HCT116 (cell line): Measurements from ENCODE around the gene NPFFR1. TPM values are rescaled to one million over a fixed set of nuclear protein-coding genes. Genes with fewer than 3 reads are reported as not detected.

Source experiments
- ATAC-seq: fragments of 200-7000 bp; cut with Tn5 transposase; 2 replicates; pipeline ENCODE4 v1.9.1; 2020; ENCODE audit warnings: mild to moderate bottlenecking, moderate library complexity
- BruUV-seq: library from RNA; stranded (reverse); fragments of 400-500 nt; replicated peaks from 2 replicates; lab custom pipeline; 2021; lab: Mats Ljungman, UMichigan
- CTCF ChIA-PET: fragments of 300-600 bp; sonication (Branson Sonifier 250); formaldehyde crosslinking; loops from one replicate; lab custom pipeline; 2021; ENCODE audit warnings: antibody characterized with exemption; lab: Charles Lee
- POLR2A ChIA-PET: fragments of 300-600, 350-600 bp; sonication (Branson Sonifier 250); formaldehyde crosslinking; loops from one replicate; lab custom pipeline; 2021; ENCODE audit warnings: antibody characterized with exemption; lab: Charles Lee
- RAD21 ChIA-PET, 2 experiments: fragments of 300-600 bp; sonication (Branson Sonifier 250); formaldehyde crosslinking; loops; one replicate each; lab custom pipeline; 2023; ENCODE audit warnings: low total read pairs in 2 of 2; ENCODE audit not compliant: uncharacterized antibody in 2 of 2, unreplicated experiment in 2 of 2, low non-redundant PET in 1 of 2; lab: Charles Lee
- DNase-seq: peaks from one replicate; pipeline ENCODE4 v3.0.0-alpha.2; 2010; ENCODE audit warnings: low read depth, low spot score
- H2AFZ ChIP-seq: fragments of 200-600 bp; shearing (Covaris generic), sonication (generic); 2 replicates; pipeline ENCODE4 v1.6.1; 2017; ENCODE audit warnings: low read depth, mixed run types, mixed read lengths, antibody characterized with exemption, low read length; ENCODE audit not compliant: poor library complexity, severe bottlenecking
- H3K27ac ChIP-seq: 2 replicates; pipeline ENCODE4 v1.5.1; 2012; ENCODE audit warnings: low read depth, low read length
- H3K27me3 ChIP-seq: fragments of 200-600 bp; sonication (generic); 2 replicates; pipeline ENCODE4 v1.6.1; 2016; ENCODE audit warnings: mixed run types, low read length, mixed read lengths; ENCODE audit not compliant: insufficient read depth
- H3K36me3 ChIP-seq, 2 experiments: fragments of 200-500 bp in 1 of 2; fragments of 200-600 bp in 1 of 2; sonication (Bioruptor generic) in 1 of 2; sonication (generic) in 1 of 2; 2 replicates each; pipeline versions ENCODE4 v1.5.1 to v1.6.1; 2014 to 2016; ENCODE audit warnings: low read length in 2 of 2, inconsistent platforms in 1 of 2, mixed read lengths in 1 of 2, mixed run types in 1 of 2; ENCODE audit not compliant: insufficient read depth in 2 of 2, control insufficient read depth in 1 of 2
- H3K4me1 ChIP-seq, 2 experiments: fragments of 200-600 bp in 1 of 2; sonication (generic) in 1 of 2; 2 replicates each; pipeline versions ENCODE4 v1.5.1 to v1.6.1; 2012 to 2017; ENCODE audit warnings: low read length in 2 of 2, inconsistent platforms in 1 of 2, mild to moderate bottlenecking in 1 of 2, mixed read lengths in 1 of 2, mixed run types in 1 of 2, moderate library complexity in 1 of 2; ENCODE audit not compliant: insufficient read depth in 2 of 2, control insufficient read depth in 1 of 2
- H3K4me2 ChIP-seq: fragments of 200-600 bp; sonication (generic); 2 replicates; pipeline ENCODE4 v1.6.1; 2017; ENCODE audit warnings: mixed run types, low read length, mixed read lengths
- H3K4me3 ChIP-seq, 2 experiments: fragments of 200-600 bp in 1 of 2; sonication (generic) in 1 of 2; replicated peaks in 1 of 2; 2 replicates each; pipeline ENCODE4 v1.5.1; 2011 to 2016; ENCODE audit warnings: low read length in 2 of 2, control low read depth in 1 of 2, low read depth in 1 of 2, mild to moderate bottlenecking in 1 of 2, mixed read lengths in 1 of 2, mixed run types in 1 of 2
- H3K79me2 ChIP-seq: fragments of 200-600 bp; sonication (generic); 2 replicates; pipeline ENCODE4 v1.6.1; 2017; ENCODE audit warnings: mild to moderate bottlenecking, mixed run types, low read length, moderate library complexity, mixed read lengths; ENCODE audit not compliant: insufficient read depth
- H3K9ac ChIP-seq: fragments of 200-600 bp; sonication (generic); 2 replicates; pipeline ENCODE4 v1.6.1; 2016; ENCODE audit warnings: low read length, mixed read lengths
- H3K9me2 ChIP-seq: fragments of 200-600 bp; sonication (generic), shearing (Covaris generic); 2 replicates; pipeline ENCODE4 v1.6.1; 2017; ENCODE audit warnings: mixed run types, mild to moderate bottlenecking, moderate library complexity; ENCODE audit not compliant: insufficient read depth
- H3K9me3 ChIP-seq, 2 experiments: fragments of 200-500 bp in 1 of 2; fragments of 200-600 bp in 1 of 2; sonication (Bioruptor generic) in 1 of 2; sonication (generic) in 1 of 2; 2 replicates each; pipeline ENCODE4 v1.6.1; 2014 to 2017; ENCODE audit warnings: low read length in 2 of 2, mixed read lengths in 2 of 2, inconsistent platforms in 1 of 2, low read depth in 1 of 2, mild to moderate bottlenecking in 1 of 2, mixed run types in 1 of 2, moderate library complexity in 1 of 2; ENCODE audit not compliant: control insufficient read depth in 1 of 2, insufficient read depth in 1 of 2
- H4K20me1 ChIP-seq: fragments of 200-600 bp; sonication (generic), shearing (Covaris generic); 2 replicates; pipeline ENCODE4 v1.6.1; 2017; ENCODE audit warnings: mixed run types, mild to moderate bottlenecking, moderate library complexity; ENCODE audit not compliant: insufficient read depth
- CBX3 ChIP-seq: IDR thresholded peaks from 2 replicates; pipeline ENCODE4 v1.6.1; 2012; ENCODE audit warnings: low read depth
- ELF1 ChIP-seq: IDR thresholded peaks from 2 replicates; pipeline ENCODE4 v1.6.1; 2012; ENCODE audit warnings: low read depth, borderline replicate concordance
- EZH2 ChIP-seq: fragments of 200-600 bp; sonication (generic); IDR thresholded peaks from 2 replicates; pipeline ENCODE4 v1.6.1; 2017; ENCODE audit warnings: antibody characterized with exemption, mixed run types
- JUND ChIP-seq: IDR thresholded peaks from 2 replicates; pipeline ENCODE4 v1.6.1; 2012
- MAX ChIP-seq: IDR thresholded peaks from 2 replicates; pipeline ENCODE4 v1.6.1; 2012
- POLR2AphosphoS5 ChIP-seq: IDR thresholded peaks from 2 replicates; pipeline ENCODE4 v1.6.1; 2011; ENCODE audit warnings: mild to moderate bottlenecking, low read depth, low read length, moderate library complexity
- RAD21 ChIP-seq: IDR thresholded peaks from 2 replicates; pipeline ENCODE4 v1.6.1; 2012; ENCODE audit warnings: low read depth, mild to moderate bottlenecking
- REST ChIP-seq: IDR thresholded peaks from 2 replicates; pipeline ENCODE4 v1.6.1; 2012; ENCODE audit warnings: low read depth
- SP1 ChIP-seq: IDR thresholded peaks from 2 replicates; pipeline ENCODE4 v1.6.1; 2012; ENCODE audit warnings: low read depth
- YY1 ChIP-seq: IDR thresholded peaks from 2 replicates; pipeline ENCODE4 v1.6.1; 2011; ENCODE audit warnings: low read length, low read depth, moderate library complexity, mild to moderate bottlenecking; ENCODE audit not compliant: insufficient replicate concordance; ENCODE audit errors: extremely low read depth
- ZBTB33 ChIP-seq: IDR thresholded peaks from 2 replicates; pipeline ENCODE4 v1.6.1; 2011; ENCODE audit warnings: mild to moderate bottlenecking, low read length, moderate library complexity; ENCODE audit not compliant: insufficient replicate concordance; ENCODE audit errors: extremely low read depth
- intact Hi-C: fragments of 100-400 bp; cut with micrococcal nuclease; formaldehyde crosslinking; loops from 2 replicates; pipeline ENCODE4 v1.10.0; 2022
- total RNA-seq: library from RNA; stranded (reverse); gene quantifications from one replicate; pipeline ENCODE4 v1.2.1, GENCODE V29; 2021; ENCODE audit not compliant: unreplicated experiment

Gene NPFFR1
- total RNA-seq, 1 experiment from 2014 or later = 0.02 TPM

- TF ChIP-seq ZBTB33 = no peak
These were observed 3.7 kb downstream of the NPFFR1 start (continued) for GRCh38 chr10:70280099-70280498.

- intact Hi-C loops = no loop called here
- H3K9me2 ChIP-seq = no peaks in the 10 kb centered on the region; the same call in 1 of the 2 replicates
- H3K79me2 ChIP-seq = no peaks in the 10 kb centered on the region
- CTCF ChIA-PET = interaction anchor here (3.0 kb wide), 1 partner anchor 12 kb away, joined by 8 read pairs; no protein-coding TSS in a partner anchor
- DNase-seq (no peak), ATAC-seq (no peak)
- no peaks in the 10 kb centered on the region for H3K36me3 ChIP-seq
- peaks cover 0 to 11% of the 10 kb centered on the region in 2 experiments; a peak in 2 of 4 replicates for H3K4me1 ChIP-seq
- BruUV-seq = no TSS peak
- no peak overlapping the region for H3K27ac ChIP-seq
- no peaks in the 10 kb centered on the region for H3K27me3 ChIP-seq
- H3K9ac ChIP-seq = no peak overlapping the region
- POLR2A ChIA-PET = no interaction called here
- no peaks in the 10 kb centered on the region for H4K20me1 ChIP-seq
- no peaks in the 10 kb centered on the region for H3K9me3 ChIP-seq
- RAD21 ChIA-PET = interaction anchor here in 1 of 2 experiments (0.7 kb wide), 1 partner anchor 78 kb away, joined by 3 read pairs; no protein-coding TSS in a partner anchor
- no peak overlapping the region for H3K4me3 ChIP-seq
- no peak overlapping the region for H2AFZ ChIP-seq
- H3K4me2 ChIP-seq = no peak overlapping the region
- no peak for TF ChIP-seq ELF1
- TF ChIP-seq SP1 = no peak
- no peak for TF ChIP-seq POLR2AphosphoS5
- no peak for TF ChIP-seq JUND
- TF ChIP-seq REST = no peak
- no peak for TF ChIP-seq YY1
- no peak for TF ChIP-seq MAX
- no peak for TF ChIP-seq EZH2
- TF ChIP-seq RAD21 = no peak
- no peak for TF ChIP-seq CBX3
- TF ChIP-seq, all 23 proteins: peak for 0
These were observed 6.3 kb downstream of the NPFFR1 start for GRCh38 chr10:70277396-70278030.
